ENCODE measurements around the gene GNG11.

- TF ChIP-seq, protein P1, sequence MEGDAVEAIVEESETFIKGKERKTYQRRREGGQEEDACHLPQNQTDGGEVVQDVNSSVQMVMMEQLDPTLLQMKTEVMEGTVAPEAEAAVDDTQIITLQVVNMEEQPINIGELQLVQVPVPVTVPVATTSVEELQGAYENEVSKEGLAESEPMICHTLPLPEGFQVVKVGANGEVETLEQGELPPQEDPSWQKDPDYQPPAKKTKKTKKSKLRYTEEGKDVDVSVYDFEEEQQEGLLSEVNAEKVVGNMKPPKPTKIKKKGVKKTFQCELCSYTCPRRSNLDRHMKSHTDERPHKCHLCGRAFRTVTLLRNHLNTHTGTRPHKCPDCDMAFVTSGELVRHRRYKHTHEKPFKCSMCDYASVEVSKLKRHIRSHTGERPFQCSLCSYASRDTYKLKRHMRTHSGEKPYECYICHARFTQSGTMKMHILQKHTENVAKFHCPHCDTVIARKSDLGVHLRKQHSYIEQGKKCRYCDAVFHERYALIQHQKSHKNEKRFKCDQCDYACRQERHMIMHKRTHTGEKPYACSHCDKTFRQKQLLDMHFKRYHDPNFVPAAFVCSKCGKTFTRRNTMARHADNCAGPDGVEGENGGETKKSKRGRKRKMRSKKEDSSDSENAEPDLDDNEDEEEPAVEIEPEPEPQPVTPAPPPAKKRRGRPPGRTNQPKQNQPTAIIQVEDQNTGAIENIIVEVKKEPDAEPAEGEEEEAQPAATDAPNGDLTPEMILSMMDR (IDR thresholded peaks at IDR 0.05): no peak
- TF ChIP-seq POLR2A (IDR thresholded peaks at IDR 0.05): no peak
These were observed 33.8 kb downstream of the GNG11 start for GRCh38 chr7:93955304-93955703.

Measured in thyroid gland (tissue), 4 donors.